A673 (cell line): ENCODE measurements around the gene ACVR1B. TPM values are rescaled to one million over a fixed set of nuclear protein-coding genes. Genes with fewer than 3 reads are reported as not detected.
A peak's percentile ranks its signal among the peaks of the same experiment; 100 is the strongest.

Experiments used
- BruUV-seq: library from RNA; stranded (reverse); fragments of 400-500 nt; replicated peaks from 2 replicates; lab custom pipeline; 2021; lab: Mats Ljungman, UMichigan
- CTCF ChIA-PET: fragments of 300-600 bp; sonication (Branson Sonifier 250); formaldehyde crosslinking; loops from one replicate; lab custom pipeline; 2022; ENCODE audit warnings: antibody characterized with exemption; lab: Charles Lee
- POLR2A ChIA-PET: fragments of 300-600 bp; sonication (Branson Sonifier 250); formaldehyde crosslinking; loops from one replicate; lab custom pipeline; 2022; ENCODE audit warnings: antibody characterized with exemption; ENCODE audit not compliant: low non-redundant PET; lab: Charles Lee
- DNase-seq: peaks from one replicate; pipeline ENCODE4 v3.0.0-alpha.2; 2015; ENCODE audit warnings: low spot score
- H3K27ac ChIP-seq: fragments of 200-600 bp; sonication (generic); 2 replicates; pipeline ENCODE4 v1.5.1; 2016; ENCODE audit warnings: mixed run types, low read depth, mild to moderate bottlenecking, mixed read lengths, antibody characterized with exemption, low read length; ENCODE audit not compliant: poor library complexity, severe bottlenecking
- H3K27me3 ChIP-seq: fragments of 200-600 bp; sonication (generic); replicated peaks from 2 replicates; pipeline ENCODE4 v1.6.1; 2017; ENCODE audit warnings: mixed run types, low read depth, mild to moderate bottlenecking, mixed read lengths, antibody characterized with exemption, low read length; ENCODE audit not compliant: insufficient read depth, poor library complexity
- H3K36me3 ChIP-seq: fragments of 200-600 bp; sonication (generic); 2 replicates; pipeline ENCODE4 v1.6.1; 2016; ENCODE audit warnings: mixed run types, mild to moderate bottlenecking, mixed read lengths, antibody characterized with exemption, low read length; ENCODE audit not compliant: insufficient read depth, poor library complexity, severe bottlenecking
- H3K4me1 ChIP-seq: fragments of 200-600 bp; sonication (generic); 2 replicates; pipeline ENCODE4 v1.6.1; 2017; ENCODE audit warnings: mixed run types, mild to moderate bottlenecking, mixed read lengths, antibody characterized with exemption, low read length; ENCODE audit not compliant: insufficient read depth, poor library complexity, severe bottlenecking
- H3K4me3 ChIP-seq: fragments of 200-600 bp; sonication (generic); 2 replicates; pipeline ENCODE4 v1.5.1; 2016; ENCODE audit warnings: low read depth, mixed run types, mild to moderate bottlenecking, mixed read lengths, low read length; ENCODE audit not compliant: poor library complexity, severe bottlenecking
- H3K9me3 ChIP-seq: fragments of 200-600 bp; sonication (generic); 2 replicates; pipeline ENCODE4 v1.6.1; 2016; ENCODE audit warnings: mixed run types, low read depth, mild to moderate bottlenecking, mixed read lengths, antibody characterized with exemption, low read length; ENCODE audit not compliant: poor library complexity, severe bottlenecking
- CTCF ChIP-seq: fragments of 300-800, 200-600 bp; sonication (generic); conservative IDR thresholded peaks from 2 replicates; pipeline ENCODE4 v1.5.1; 2017; ENCODE audit warnings: low read depth, mild to moderate bottlenecking, antibody characterized with exemption, low read length, moderate library complexity, mixed read lengths
- EZH2 ChIP-seq: fragments of 200-600 bp; sonication (generic); IDR thresholded peaks from 2 replicates; pipeline ENCODE4 v1.6.1; 2017; ENCODE audit warnings: borderline replicate concordance, low read depth, mild to moderate bottlenecking, mixed read lengths, antibody characterized with exemption, low read length; ENCODE audit not compliant: poor library complexity, severe bottlenecking
- intact Hi-C: fragments of 100-400 bp; cut with micrococcal nuclease; formaldehyde crosslinking; loops from one replicate; pipeline ENCODE4 v1.10.0; 2022; ENCODE audit not compliant: unreplicated experiment
- total RNA-seq: library from RNA; stranded (reverse); gene quantifications from 2 replicates; pipeline ENCODE4 v1.2.3, GENCODE V29; 2021

Gene ACVR1B
- total RNA-seq, 1 experiment from 2014 or later: 27.4 TPM

GRCh38 chr12:52022841-52023181 lies 71.3 kb downstream of the ACVR1B start:
- H3K27ac ChIP-seq: no peak overlapping the region
- no peak for DNase-seq
- no peaks in the 10 kb centered on the region for H3K27me3 ChIP-seq
- TF ChIP-seq EZH2 (no peak), CTCF (no peak)
- H3K36me3 ChIP-seq: no peaks in the 10 kb centered on the region
- peaks cover 19% of the 10 kb centered on the region for H3K4me1 ChIP-seq
- intact Hi-C loops: loop anchor here (1.0 kb wide), 2 partner anchors 18 to 30 kb away; no protein-coding TSS in a partner anchor
- CTCF ChIA-PET: interaction anchor here (0.7 to 5.5 kb wide), 11 partner anchors 9 to 128 kb away, joined by 3 to 38 read pairs (median 4); partner anchors contain the start of gene TAMALIN
- H3K9me3 ChIP-seq: no peaks in the 10 kb centered on the region
- POLR2A ChIA-PET: interaction anchor here (0.7 kb wide), 1 partner anchor 16 kb away, joined by 7 read pairs; no protein-coding TSS in a partner anchor
- no TSS peak for BruUV-seq
- H3K4me3 ChIP-seq: peak overlapping the region; percentile 60

- H3K27me3 ChIP-seq: no peaks in the 10 kb centered on the region
- CTCF ChIA-PET: interaction anchor here (0.5 to 5.5 kb wide), 13 partner anchors 9 to 130 kb away, joined by 3 to 38 read pairs (median 4); partner anchors contain the start of gene TAMALIN
- H3K36me3 ChIP-seq: no peaks in the 10 kb centered on the region
- H3K4me3 ChIP-seq: peak overlapping the region; percentile 60
- peaks cover 19% of the 10 kb centered on the region for H3K4me1 ChIP-seq
- peak; percentile 86 for DNase-seq
- POLR2A ChIA-PET: no interaction called here
- intact Hi-C loops: loop anchor here (1.0 kb wide), 2 partner anchors 18 to 30 kb away; no protein-coding TSS in a partner anchor
- H3K9me3 ChIP-seq: no peaks in the 10 kb centered on the region
- no TSS peak for BruUV-seq
- TF ChIP-seq EZH2 (no peak), CTCF (peak; percentile 99)
- H3K27ac ChIP-seq: peak overlapping the region; percentile 44
Observed at GRCh38 chr12:52023182-52023975, 71.9 kb downstream of the ACVR1B start.

- DNase-seq: no peak
- CTCF ChIA-PET: interaction anchor here (0.8 to 5.5 kb wide), 12 partner anchors 9 to 130 kb away, joined by 3 to 46 read pairs (median 8); partner anchors contain the start of genes SMIM41 and TAMALIN
- H3K27ac ChIP-seq: peak overlapping the region; percentile 44
- no peaks in the 10 kb centered on the region for H3K27me3 ChIP-seq
- intact Hi-C loops: loop anchor here (1.0 to 2.0 kb wide), 3 partner anchors 19 to 129 kb away; no protein-coding TSS in a partner anchor
- H3K9me3 ChIP-seq: no peaks in the 10 kb centered on the region
- H3K4me3 ChIP-seq: peak overlapping the region; percentile 60
- peaks cover 22% of the 10 kb centered on the region for H3K4me1 ChIP-seq
- POLR2A ChIA-PET: no interaction called here
- BruUV-seq: no TSS peak
- H3K36me3 ChIP-seq: no peaks in the 10 kb centered on the region
- no peak for TF ChIP-seq EZH2
- no peak; the same call in 1 of the 2 replicates for TF ChIP-seq CTCF
Observed at GRCh38 chr12:52023976-52024688, 72.6 kb downstream of the ACVR1B start.
